22Rv1 (cell line): ENCODE measurements around the gene ZNF256.

ENCODE experiments used
- H3K27ac ChIP-seq: fragments of 450-650 bp; 2 replicates; pipeline ENCODE4 v1.5.1; 2017
- CTCF ChIP-seq: fragments of 450-650 bp; IDR thresholded peaks from 2 replicates; pipeline ENCODE4 v1.5.1; 2017; ENCODE audit warnings: mild to moderate bottlenecking
- ZFX ChIP-seq: fragments of 450-650 bp; IDR thresholded peaks from 2 replicates; pipeline ENCODE4 v1.6.1; 2017; ENCODE audit warnings: antibody characterized with exemption, borderline replicate concordance

Gene ZNF256

GRCh38 chr19:57947419-57948134, at the start of gene ZNF256:
TSS of gene ZNF256 (minus strand) at chr19:57947706. CDS start at chr19:57947474, 232 bp downstream.
- H3K27ac ChIP-seq: peak within 1 kb of the TSS; percentile 74
- no peak for TF ChIP-seq ZFX
- TF ChIP-seq CTCF: peak; percentile 81

GRCh38 chr19:57992841-57993240, 45.3 kb upstream of the ZNF256 start:
- no peak for TF ChIP-seq CTCF
- TF ChIP-seq ZFX: no peak

GRCh38 chr19:57978586-57979289, 31.2 kb upstream of the ZNF256 start:
- no peak overlapping the region for H3K27ac ChIP-seq
- TF ChIP-seq ZFX (no peak), CTCF (no peak)

More at GRCh38 chr19:57992841-57993240, 45.3 kb upstream of the ZNF256 start:
- no peak overlapping the region for H3K27ac ChIP-seq

GRCh38 chr19:57974434-57974833, 26.9 kb upstream of the ZNF256 start, which contains the start of gene C19orf18:
TSS of gene C19orf18 (minus strand) at chr19:57974534. CDS start at chr19:57974432, 102 bp downstream.
- TF ChIP-seq ZFX (no peak), CTCF (no peak)
- H3K27ac ChIP-seq: no peak within 1 kb of the TSS

- TF ChIP-seq CTCF (no peak), ZFX (no peak)
- H3K27ac ChIP-seq: no peak overlapping the region
These were observed 17.3 kb upstream of the ZNF256 start for GRCh38 chr19:57964761-57965160.

- no peak overlapping the region for H3K27ac ChIP-seq
- TF ChIP-seq ZFX: no peak
- no peak for TF ChIP-seq CTCF
These were observed 14.3 kb upstream of the ZNF256 start for GRCh38 chr19:57961785-57962184.

GRCh38 chr19:57954996-57955395, 7.5 kb upstream of the ZNF256 start:
- H3K27ac ChIP-seq: no peak overlapping the region
- TF ChIP-seq ZFX (no peak), CTCF (no peak)
